Endothelial cell of umbilical vein (primary cell): ENCODE measurements around the gene FANCG. TPM values are rescaled to one million over a fixed set of nuclear protein-coding genes. Genes with fewer than 3 reads are reported as not detected.

ENCODE experiments used
- BruUV-seq: library from RNA; stranded (reverse); fragments of 400-500 nt; replicated peaks from 2 replicates; lab custom pipeline; 2021; lab: Mats Ljungman, UMichigan
- CTCF ChIA-PET: fragments of 300-600, 350-600 bp; sonication (Branson Sonifier 250); formaldehyde crosslinking; loops from one replicate; lab custom pipeline; 2021; ENCODE audit warnings: antibody characterized with exemption, inconsistent platforms; lab: Charles Lee
- POLR2A ChIA-PET: fragments of 300-600, 350-600 bp; sonication (Branson Sonifier 250); formaldehyde crosslinking; loops from one replicate; lab custom pipeline; 2021; ENCODE audit warnings: antibody characterized with exemption, inconsistent platforms; lab: Charles Lee
- DNase-seq: peaks from one replicate; pipeline ENCODE4 v3.0.0-alpha.2; 2011; ENCODE audit warnings: low read depth, low spot score
- FAIRE-seq: peaks from 2 replicates; lab custom pipeline; 2011; peaks lifted over from hg19 to GRCh38; lab: Jason Lieb, UNC
- H2AFZ ChIP-seq: 2 replicates; pipeline ENCODE4 v1.6.0; 2012; ENCODE audit warnings: low read depth, low read length, control low read depth, inconsistent platforms
- H3K27ac ChIP-seq: 2 replicates; pipeline ENCODE4 v1.5.1; 2011; ENCODE audit warnings: low read depth, mild to moderate bottlenecking, control low read depth, low read length, moderate library complexity; ENCODE audit not compliant: insufficient read depth
- H3K27me3 ChIP-seq, 2 experiments: 2 replicates each; pipeline versions ENCODE4 v1.6.0 to v1.6.1; 2011; ENCODE audit warnings: low read length in 2 of 2, mixed read lengths in 1 of 2; ENCODE audit not compliant: control insufficient read depth in 2 of 2, insufficient read depth in 2 of 2
- H3K36me3 ChIP-seq, 2 experiments: 2 replicates in 1 of 2; 3 replicates in 1 of 2; pipeline ENCODE4 v1.5.1; 2011; ENCODE audit warnings: low read length in 2 of 2, mild to moderate bottlenecking in 1 of 2, moderate library complexity in 1 of 2; ENCODE audit not compliant: control insufficient read depth in 2 of 2, insufficient read depth in 2 of 2; ENCODE audit errors: extremely low read depth in 1 of 2
- H3K4me1 ChIP-seq: 3 replicates; pipeline ENCODE4 v1.5.1; 2011; ENCODE audit warnings: mild to moderate bottlenecking, low read length; ENCODE audit not compliant: control insufficient read depth, insufficient read depth; ENCODE audit errors: extremely low read depth
- H3K4me2 ChIP-seq: 2 replicates; pipeline ENCODE4 v1.6.1; 2011; ENCODE audit warnings: low read length, control low read depth, mixed read lengths; ENCODE audit not compliant: insufficient read depth
- H3K4me3 ChIP-seq, 3 experiments: fragments of 200-600 bp in 1 of 3; sonication (generic), shearing (Covaris generic) in 1 of 3; replicated peaks in 1 of 3; 2 replicates each; pipeline ENCODE4 v1.5.1; 2011 to 2016; ENCODE audit warnings: control low read depth in 3 of 3, low read length in 3 of 3, mild to moderate bottlenecking in 2 of 3, inconsistent platforms in 1 of 3, low read depth in 1 of 3, moderate library complexity in 1 of 3; ENCODE audit not compliant: insufficient read depth in 1 of 3
- H3K79me2 ChIP-seq: 2 replicates; pipeline ENCODE4 v1.6.0; 2012; ENCODE audit warnings: low read length, inconsistent platforms; ENCODE audit not compliant: control insufficient read depth, insufficient read depth
- H3K9ac ChIP-seq: replicated peaks from 2 replicates; pipeline ENCODE3; 2011; ENCODE audit warnings: low read length, control low read depth; ENCODE audit not compliant: insufficient read depth; ENCODE audit errors: extremely low read depth
- H3K9me1 ChIP-seq: replicated peaks from 3 replicates; pipeline ENCODE4 v1.6.0; 2011; ENCODE audit warnings: mild to moderate bottlenecking, low read length; ENCODE audit not compliant: control insufficient read depth, insufficient read depth; ENCODE audit errors: extremely low read depth
- H3K9me3 ChIP-seq: replicated peaks from 2 replicates; pipeline ENCODE4 v1.5.1; 2012; ENCODE audit warnings: low read length, inconsistent platforms; ENCODE audit not compliant: control insufficient read depth, insufficient read depth
- H4K20me1 ChIP-seq: replicated peaks from 2 replicates; pipeline ENCODE3; 2011; ENCODE audit warnings: mild to moderate bottlenecking, low read length; ENCODE audit not compliant: control insufficient read depth, insufficient read depth; ENCODE audit errors: extremely low read depth
- EZH2 ChIP-seq: IDR thresholded peaks from 2 replicates; pipeline ENCODE4 v1.6.1; 2012; ENCODE audit warnings: borderline replicate concordance, low read depth, mild to moderate bottlenecking, moderate library complexity, low read length, inconsistent platforms; ENCODE audit not compliant: severe bottlenecking
- FOS ChIP-seq: IDR thresholded peaks from 2 replicates; pipeline ENCODE4 v1.6.1; 2011; ENCODE audit warnings: mild to moderate bottlenecking, low read length, moderate library complexity, borderline replicate concordance; ENCODE audit not compliant: insufficient read depth
- GATA2 ChIP-seq: IDR thresholded peaks from 2 replicates; pipeline ENCODE4 v1.7.0; 2011; ENCODE audit warnings: low read depth, mild to moderate bottlenecking, moderate library complexity, mixed read lengths, low read length; ENCODE audit not compliant: insufficient read length, insufficient read depth
- JUN ChIP-seq: IDR thresholded peaks from 2 replicates; pipeline ENCODE4 v1.6.1; 2011; ENCODE audit warnings: borderline replicate concordance, low read depth; ENCODE audit not compliant: insufficient read length, insufficient read depth
- MYC ChIP-seq: IDR thresholded peaks from one replicate; pipeline ENCODE4 v1.6.1; 2011; ENCODE audit warnings: mild to moderate bottlenecking, low read depth, low read length
- POLR2A ChIP-seq: IDR thresholded peaks from 2 replicates; pipeline ENCODE4 v1.6.1; 2012; ENCODE audit warnings: low read depth, mild to moderate bottlenecking, control low read depth, low read length
- POLR2AphosphoS5 ChIP-seq: IDR thresholded peaks from 2 replicates; pipeline ENCODE4 v1.6.1; 2012; ENCODE audit warnings: low read depth, mild to moderate bottlenecking, control low read depth, low read length, moderate library complexity; ENCODE audit not compliant: insufficient read depth
- dilution Hi-C: fragments of 300-500 bp; cut with MboI; formaldehyde crosslinking; loops from one replicate; pipeline ENCODE4 v1.15.0; 2019; ENCODE audit warnings: low sequenced_read_pairs; ENCODE audit not compliant: extremely low pct_ligation_motif_present
- intact Hi-C: fragments of 100-400 bp; cut with micrococcal nuclease; formaldehyde crosslinking; loops from one replicate; pipeline ENCODE4 v1.10.0; 2022
- polyA plus RNA-seq, 4 experiments: library from polyadenylated mRNA; depleted of rRNA in 3 of 4; stranded (reverse) in 3 of 4; unstranded in 1 of 4; fragments of >200 nt; gene quantifications; 2 replicates each; pipeline versions ENCODE4 v1.2.1 to v1.2.3, GENCODE V29; 2011 to 2012; ENCODE audit warnings: missing spikeins in 1 of 4
- total RNA-seq: library from RNA; stranded (reverse); gene quantifications from 2 replicates; pipeline ENCODE4 v1.2.3, GENCODE V29; 2021
- TF ChIP-seq, protein P1 (sequence below): IDR thresholded peaks from 2 replicates; pipeline ENCODE4 v1.6.1; 2011; ENCODE audit not compliant: insufficient read depth, insufficient read length
- TF ChIP-seq, protein P2 (sequence below), 2 donors: IDR thresholded peaks; 1 replicate in 1 of 2; 2 replicates in 1 of 2; pipeline ENCODE4 v1.5.1; 2011; ENCODE audit warnings: low read length in 2 of 2, mild to moderate bottlenecking in 2 of 2, moderate library complexity in 2 of 2, control low read depth in 1 of 2, inconsistent platforms in 1 of 2, low read depth in 1 of 2; ENCODE audit not compliant: insufficient read depth in 1 of 2; ENCODE audit errors: extremely low read depth in 1 of 2

The FANCG gene
- total and polyA plus RNA-seq, 2 donors (not counting 3 experiments of a cell fraction or from before 2014, with no cell fraction given) = 31.6 to 58.0 TPM

DNA sequence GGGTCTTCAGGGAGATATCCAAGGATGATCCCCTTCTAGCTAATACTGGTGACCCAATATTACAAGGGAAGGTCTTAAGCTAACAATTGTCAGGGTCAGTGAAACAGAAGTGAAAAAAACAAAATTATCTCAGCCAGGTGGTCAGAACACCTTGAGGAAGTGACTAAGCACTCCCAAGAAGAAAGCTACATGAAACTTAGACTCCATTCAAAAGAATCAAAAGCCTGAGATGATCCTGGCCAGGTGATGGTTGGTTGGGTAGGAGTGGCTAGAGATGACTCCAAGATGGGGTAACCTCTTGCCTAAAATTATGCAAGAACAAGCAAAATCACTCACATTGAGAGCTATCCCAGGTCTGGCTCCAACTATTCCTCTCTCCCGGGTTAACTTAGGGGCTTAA, 12.7 kb downstream of the FANCG start:
- Histone ChIP-seq H3K27me3 (no peaks in the 10 kb centered on the region), H2AFZ (no peak overlapping the region), H3K79me2 (peaks cover 79% of the 10 kb centered on the region), H3K9ac (no peak overlapping the region), H3K4me3 (no peak overlapping the region), H3K4me2 (no peak overlapping the region), H3K4me1 (peaks cover 25% of the 10 kb centered on the region), H4K20me1 (peaks cover 16% of the 10 kb centered on the region), H3K9me1 (no peaks in the 10 kb centered on the region), H3K27ac (no peak overlapping the region), H3K36me3 (peaks cover 45 to 49% of the 10 kb centered on the region in 2 experiments), H3K9me3 (no peaks in the 10 kb centered on the region)
- intact Hi-C loops = no loop called here
- ChIA-PET CTCF (interaction anchor here (1.1 to 1.4 kb wide), 2 partner anchors 16 to 167 kb away, joined by 3 to 11 read pairs; no protein-coding TSS in a partner anchor), POLR2A (interaction anchor here (0.8 kb wide), 1 partner anchor 13 kb away, joined by 3 read pairs; the partner anchor contains the start of gene FANCG)
- TF ChIP-seq POLR2A = no peak
- TF ChIP-seq, protein P1, sequence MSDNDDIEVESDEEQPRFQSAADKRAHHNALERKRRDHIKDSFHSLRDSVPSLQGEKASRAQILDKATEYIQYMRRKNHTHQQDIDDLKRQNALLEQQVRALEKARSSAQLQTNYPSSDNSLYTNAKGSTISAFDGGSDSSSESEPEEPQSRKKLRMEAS = no peak
- TF ChIP-seq JUN = no peak
- TF ChIP-seq EZH2 = no peak
- TF ChIP-seq MYC = no peak
- no peak for TF ChIP-seq POLR2AphosphoS5
- TF ChIP-seq, protein P2, sequence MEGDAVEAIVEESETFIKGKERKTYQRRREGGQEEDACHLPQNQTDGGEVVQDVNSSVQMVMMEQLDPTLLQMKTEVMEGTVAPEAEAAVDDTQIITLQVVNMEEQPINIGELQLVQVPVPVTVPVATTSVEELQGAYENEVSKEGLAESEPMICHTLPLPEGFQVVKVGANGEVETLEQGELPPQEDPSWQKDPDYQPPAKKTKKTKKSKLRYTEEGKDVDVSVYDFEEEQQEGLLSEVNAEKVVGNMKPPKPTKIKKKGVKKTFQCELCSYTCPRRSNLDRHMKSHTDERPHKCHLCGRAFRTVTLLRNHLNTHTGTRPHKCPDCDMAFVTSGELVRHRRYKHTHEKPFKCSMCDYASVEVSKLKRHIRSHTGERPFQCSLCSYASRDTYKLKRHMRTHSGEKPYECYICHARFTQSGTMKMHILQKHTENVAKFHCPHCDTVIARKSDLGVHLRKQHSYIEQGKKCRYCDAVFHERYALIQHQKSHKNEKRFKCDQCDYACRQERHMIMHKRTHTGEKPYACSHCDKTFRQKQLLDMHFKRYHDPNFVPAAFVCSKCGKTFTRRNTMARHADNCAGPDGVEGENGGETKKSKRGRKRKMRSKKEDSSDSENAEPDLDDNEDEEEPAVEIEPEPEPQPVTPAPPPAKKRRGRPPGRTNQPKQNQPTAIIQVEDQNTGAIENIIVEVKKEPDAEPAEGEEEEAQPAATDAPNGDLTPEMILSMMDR (IDR thresholded peaks at IDR 0.05; ENCODE audit: extremely low read depth in 1 of 2, insufficient read depth in 1 of 2, low read depth in 1 of 2, low read length in 2 of 2) = no peak
- no peak for TF ChIP-seq FOS
- no peak for TF ChIP-seq GATA2
- dilution Hi-C loops = no loop called here
- no peak for FAIRE-seq
- no TSS peak for BruUV-seq
- no peak for DNase-seq
